GM23248 (cell line): Measurements from ENCODE around the gene PRDM10. TPM values are rescaled to one million over a fixed set of nuclear protein-coding genes. Genes with fewer than 3 reads are reported as not detected.

ENCODE experiments used
- DNase-seq: peaks from one replicate; pipeline ENCODE4 v3.0.0-alpha.2; 2015
- H2AFZ ChIP-seq: fragments of 200-600 bp; sonication (generic); 2 replicates; pipeline ENCODE4 v1.6.1; 2016; ENCODE audit warnings: antibody characterized with exemption
- H3F3A ChIP-seq: fragments of 200-600 bp; sonication (generic); 2 replicates; pipeline ENCODE4 v1.6.1; 2016; ENCODE audit warnings: mild to moderate bottlenecking, antibody characterized with exemption, mixed run types; ENCODE audit not compliant: insufficient read depth
- H3K27ac ChIP-seq: fragments of 200-600 bp; sonication (generic); 2 replicates; pipeline ENCODE4 v1.5.1; 2016; ENCODE audit warnings: mild to moderate bottlenecking
- H3K27me3 ChIP-seq: fragments of 200-600 bp; sonication (generic); replicated peaks from 2 replicates; pipeline ENCODE4 v1.6.1; 2016; ENCODE audit warnings: mild to moderate bottlenecking; ENCODE audit not compliant: insufficient read depth
- H3K36me3 ChIP-seq: fragments of 200-600 bp; sonication (generic); 2 replicates; pipeline ENCODE4 v1.6.1; 2016; ENCODE audit warnings: low read depth, mild to moderate bottlenecking
- H3K4me1 ChIP-seq: fragments of 200-600 bp; sonication (generic); 2 replicates; pipeline ENCODE4 v1.6.1; 2016; ENCODE audit warnings: mild to moderate bottlenecking; ENCODE audit not compliant: insufficient read depth
- H3K4me2 ChIP-seq: fragments of 200-600 bp; sonication (generic); one replicate; pipeline ENCODE4 v1.6.1; 2016; ENCODE audit warnings: mild to moderate bottlenecking; ENCODE audit not compliant: unreplicated experiment
- H3K4me3 ChIP-seq: fragments of 200-600 bp; sonication (generic); 2 replicates; pipeline ENCODE4 v1.5.1; 2016; ENCODE audit warnings: mild to moderate bottlenecking
- H3K79me2 ChIP-seq: fragments of 200-600 bp; sonication (generic); 2 replicates; pipeline ENCODE4 v1.6.1; 2016; ENCODE audit warnings: mild to moderate bottlenecking; ENCODE audit not compliant: insufficient read depth
- H3K9ac ChIP-seq: fragments of 200-600 bp; sonication (generic); 2 replicates; pipeline ENCODE4 v1.6.1; 2016; ENCODE audit warnings: mild to moderate bottlenecking
- H3K9me2 ChIP-seq: fragments of 200-600 bp; sonication (generic); 2 replicates; pipeline ENCODE4 v1.6.1; 2016; ENCODE audit warnings: mixed run types, mild to moderate bottlenecking, moderate library complexity; ENCODE audit not compliant: insufficient read depth
- H3K9me3 ChIP-seq: fragments of 200-600 bp; sonication (generic); one replicate; pipeline ENCODE4 v1.6.1; 2017; ENCODE audit warnings: low read depth
- H4K20me1 ChIP-seq: fragments of 200-600 bp; sonication (generic); 2 replicates; pipeline ENCODE4 v1.6.0; 2016; ENCODE audit not compliant: insufficient read depth
- EZH2 ChIP-seq: fragments of 200-600 bp; sonication (generic); IDR thresholded peaks from 2 replicates; pipeline ENCODE4 v1.6.1; 2018; ENCODE audit warnings: antibody characterized with exemption, mild to moderate bottlenecking; ENCODE audit not compliant: insufficient read depth, poor library complexity, severe bottlenecking
- EZH2phosphoT487 ChIP-seq: fragments of 200-600 bp; sonication (generic); IDR thresholded peaks from 2 replicates; pipeline ENCODE4 v1.6.1; 2018; ENCODE audit warnings: antibody characterized with exemption, moderate library complexity, mild to moderate bottlenecking, low read depth; ENCODE audit not compliant: insufficient read depth
- WGBS, 2 experiments: methylation state at CpG; one replicate each; pipeline ENCODE4 v1.1.6; 2015 to 2017; ENCODE audit warnings: low lambda C conversion rate in 2 of 2, low coverage in 1 of 2; ENCODE audit errors: missing lambda C conversion rate in 2 of 2; 5-methylcytosine and 5-hydroxymethylcytosine counted together
- in situ Hi-C: fragments of 300-500 bp; cut with MboI; formaldehyde crosslinking; loops from 2 replicates; pipeline ENCODE4 v1.15.0; 2020
- polyA plus RNA-seq: library from polyadenylated mRNA; unstranded; fragments of >200 nt; fragmentation: Nextera tagmentation; extraction: Ambion mirVana; gene quantifications from 2 replicates; pipeline ENCODE4 v1.2.1, GENCODE V29; 2016
- total RNA-seq: library from RNA; depleted of rRNA; stranded (reverse); fragments of >200 nt; shearing (Covaris generic); gene quantifications from 2 replicates; pipeline ENCODE4 v1.2.3, GENCODE V29; 2014; rRNA removed

PRDM10 gene
- 4.6 and 5.7 TPM in 2 replicates for total RNA-seq
- 2.9 TPM in 2 replicates for polyA plus RNA-seq

DNA sequence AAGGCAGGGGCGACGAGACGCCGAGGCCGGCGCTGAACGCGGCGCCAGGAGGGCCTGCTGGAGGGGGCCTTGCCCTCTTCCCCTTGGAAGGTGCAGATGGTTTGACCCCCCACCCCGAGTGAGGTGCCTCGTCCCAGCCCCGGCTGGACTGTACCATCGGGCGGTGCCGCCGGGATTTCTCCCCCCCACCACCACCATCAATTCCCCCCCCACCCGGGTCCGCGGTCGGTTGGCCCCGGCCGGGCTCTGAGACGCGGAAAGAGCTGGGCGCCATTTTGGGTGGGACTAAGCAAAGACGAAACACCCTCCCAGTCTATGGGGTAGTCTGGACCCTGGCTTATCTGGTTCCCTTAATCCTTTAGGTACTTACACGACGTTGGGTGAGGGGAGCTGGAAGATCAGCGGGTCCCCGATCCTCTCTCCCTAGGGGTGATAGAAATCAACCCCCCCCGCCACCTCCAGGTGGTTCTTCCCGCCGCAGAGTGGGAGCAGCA, at the start of gene PRDM10:
Gene PRDM10, minus strand, starts transcription at position 484 of the 494 bp plus-strand sequence. CDS start 41,871 bp downstream, outside the sequence.
- peak; percentile 93 for DNase-seq
- Histone ChIP-seq H3K27ac (peak within 1 kb of the TSS; percentile 99), H3K4me1 (peaks cover 13% of the 10 kb centered on the region), H3K4me3 (peak within 1 kb of the TSS; percentile 79), H3K79me2 (peaks cover 44% of the 10 kb centered on the region), H3K27me3 (no peaks in the 10 kb centered on the region), H3K9me2 (no peaks in the 10 kb centered on the region), H3K4me2 (peak within 1 kb of the TSS; percentile 92), H3F3A (peaks cover 7% of the 10 kb centered on the region), H3K9ac (peak within 1 kb of the TSS; percentile 95), H2AFZ (peak within 1 kb of the TSS; percentile 77), H3K36me3 (no peaks in the 10 kb centered on the region), H3K9me3 (no peaks in the 10 kb centered on the region), H4K20me1 (0 out of 2 replicates have a peak, but pooled peaks cover 3% of the 10 kb centered on the region)
- WGBS, 2 experiments, result 1 to 4% methylated on average over 8 to 33 of the region's 33 CpGs
- in situ Hi-C loops, result no loop called here
- TF ChIP-seq EZH2phosphoT487 (no peak), EZH2 (no peak)

DNA sequence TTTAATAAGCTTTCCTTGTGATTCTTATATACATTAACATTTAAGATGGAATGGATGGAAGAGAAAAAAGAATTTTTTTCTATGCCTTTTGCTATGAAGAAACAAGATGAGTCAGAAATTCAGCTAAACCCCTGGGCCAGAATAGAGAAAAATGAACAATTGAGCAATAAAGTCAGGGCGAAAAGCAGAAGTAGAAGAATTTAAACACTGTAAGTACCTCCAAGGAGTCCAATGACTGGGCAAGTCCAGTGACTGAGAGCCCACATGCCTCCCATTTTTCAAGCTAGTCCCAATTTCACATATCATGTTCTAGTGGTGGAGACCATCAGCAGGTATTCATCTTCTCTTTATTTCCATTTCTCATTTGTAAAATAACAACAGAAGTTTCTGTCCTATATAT, 48.4 kb upstream of the PRDM10 start:
- Histone ChIP-seq H2AFZ (no peak overlapping the region), H3K4me1 (peaks cover 29% of the 10 kb centered on the region), H3K9ac (no peak overlapping the region), H3K79me2 (no peaks in the 10 kb centered on the region), H4K20me1 (no peaks in the 10 kb centered on the region), H3K9me2 (no peaks in the 10 kb centered on the region), H3K4me3 (no peak overlapping the region), H3K27ac (peak overlapping the region; percentile 22; the same call in 1 of the 2 replicates), H3F3A (peaks cover 46% of the 10 kb centered on the region), H3K9me3 (no peaks in the 10 kb centered on the region), H3K36me3 (no peaks in the 10 kb centered on the region), H3K27me3 (no peaks in the 10 kb centered on the region), H3K4me2 (peak overlapping the region; percentile 2)
- TF ChIP-seq EZH2phosphoT487 (no peak), EZH2 (no peak)
- DNase-seq, result peak; percentile 74
- in situ Hi-C loops, result no loop called here
- WGBS, 2 experiments, result 13 to 17% methylated on average over 1 of the region's 1 CpG

DNA sequence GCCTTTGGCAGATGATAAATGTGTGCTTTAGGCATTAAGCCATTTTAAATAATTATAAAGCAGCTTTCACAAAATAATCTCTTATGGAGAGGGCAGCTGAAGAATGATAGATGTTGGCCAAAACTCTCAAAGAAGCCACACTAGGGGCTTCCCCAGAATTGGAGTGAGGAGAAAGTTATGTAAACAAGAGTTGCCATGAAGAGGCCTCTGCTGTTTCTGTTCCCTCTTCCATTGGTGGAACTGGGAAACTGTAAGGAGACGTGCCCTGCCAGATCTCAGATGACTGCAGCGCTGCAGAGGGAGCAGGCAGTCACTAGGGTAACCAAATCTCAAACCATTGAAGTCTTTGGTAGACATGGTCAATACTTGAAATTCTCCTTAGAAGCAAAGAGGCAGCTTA, 47.6 kb upstream of the PRDM10 start:
- Histone ChIP-seq H3K27ac (no peak overlapping the region), H3K4me2 (no peak overlapping the region), H3K4me3 (no peak overlapping the region), H3K79me2 (no peaks in the 10 kb centered on the region), H2AFZ (no peak overlapping the region), H3K36me3 (no peaks in the 10 kb centered on the region), H4K20me1 (no peaks in the 10 kb centered on the region), H3K4me1 (peaks cover 22% of the 10 kb centered on the region), H3K27me3 (no peaks in the 10 kb centered on the region), H3K9ac (no peak overlapping the region), H3K9me2 (no peaks in the 10 kb centered on the region), H3K9me3 (no peaks in the 10 kb centered on the region), H3F3A (peaks cover 40% of the 10 kb centered on the region)
- 31 to 43% methylated on average over 2 of the region's 2 CpGs for WGBS, 2 experiments
- DNase-seq, result peak; percentile 17
- in situ Hi-C loops, result no loop called here
- no peak for TF ChIP-seq EZH2
- TF ChIP-seq EZH2phosphoT487, result no peak

GRCh38 chr11:130049328-130049771, 46.7 kb upstream of the PRDM10 start:
- Histone ChIP-seq H3F3A (peaks cover 34% of the 10 kb centered on the region), H3K9me3 (no peaks in the 10 kb centered on the region), H3K4me3 (no peak overlapping the region), H3K36me3 (no peaks in the 10 kb centered on the region), H2AFZ (no peak overlapping the region), H3K9me2 (no peaks in the 10 kb centered on the region), H3K4me2 (no peak overlapping the region), H3K27ac (no peak overlapping the region), H3K79me2 (no peaks in the 10 kb centered on the region), H3K9ac (no peak overlapping the region), H4K20me1 (no peaks in the 10 kb centered on the region), H3K27me3 (no peaks in the 10 kb centered on the region), H3K4me1 (peaks cover 18% of the 10 kb centered on the region)
- in situ Hi-C loops, result no loop called here
- TF ChIP-seq EZH2phosphoT487 (no peak), EZH2 (no peak)
- 100% methylated on average over 1 of the region's 1 CpG; no CpG with 5 or more reads in 1 of the 2 experiments for WGBS, 2 experiments
- peak; percentile 32 for DNase-seq
